ENCODE measurements around the gene CTIF.

CTIF gene

DNA sequence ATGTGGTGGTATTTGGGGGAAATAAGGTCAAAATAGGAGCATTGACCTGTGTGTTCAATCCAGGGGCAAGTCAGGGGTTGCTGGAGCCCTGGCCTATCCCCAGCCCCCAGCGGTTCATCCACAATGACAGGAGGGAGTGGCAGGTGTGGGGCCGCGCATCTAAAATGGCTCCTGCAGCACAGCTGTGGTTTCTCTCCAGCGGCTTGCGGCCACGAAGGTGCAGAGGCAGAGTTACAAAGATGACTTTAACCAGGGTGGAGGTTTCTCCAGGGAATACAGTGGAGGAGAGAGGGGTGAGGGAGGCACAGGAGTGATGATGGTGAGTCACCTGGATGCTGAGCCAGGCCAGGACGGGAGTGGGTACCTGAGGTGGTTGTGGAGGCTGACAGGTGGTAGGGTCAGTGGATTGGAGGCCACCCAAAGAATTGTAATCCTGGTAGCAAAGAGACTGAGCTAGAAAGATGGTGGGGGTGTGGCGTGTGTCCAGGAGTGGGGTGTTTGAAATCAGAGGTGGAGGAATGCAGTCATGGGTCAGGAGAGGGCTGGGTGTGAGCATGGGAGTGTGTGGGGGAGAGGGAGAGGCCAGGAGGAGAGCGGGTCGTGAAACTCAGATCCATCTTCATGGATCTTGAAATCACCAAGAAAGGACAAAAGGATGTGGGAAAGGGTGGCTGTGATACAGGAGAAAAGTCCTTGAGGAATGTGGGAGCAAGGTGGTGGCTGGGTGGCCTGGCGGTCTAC lies 83.2 kb downstream of the CTIF start:
- no peaks in the 10 kb centered on the region for H3K36me3 ChIP-seq (ENCODE audit: control insufficient read depth, insufficient read depth, low read length)
- H3K9me3 ChIP-seq (ENCODE audit: control insufficient read depth, insufficient read depth, low read length), result no peaks in the 10 kb centered on the region
- DNase-seq (ENCODE audit: low read depth, low spot score), result no peak
- no CpG with 5 or more reads among the region's 11 CpGs for WGBS (ENCODE audit: insufficient coverage, insufficient read length)
- no peaks in the 10 kb centered on the region for H3K27me3 ChIP-seq (ENCODE audit: control insufficient read depth, insufficient read depth, low read length)
- H3K4me1 ChIP-seq (ENCODE audit: control insufficient read depth, insufficient read depth, low read length), result peaks cover 2% of the 10 kb centered on the region; the same call in 1 of the 2 replicates
- no peak overlapping the region for H3K4me3 ChIP-seq (ENCODE audit: low read length)
- no peak overlapping the region for H3K27ac ChIP-seq (ENCODE audit: low read length)

DNA sequence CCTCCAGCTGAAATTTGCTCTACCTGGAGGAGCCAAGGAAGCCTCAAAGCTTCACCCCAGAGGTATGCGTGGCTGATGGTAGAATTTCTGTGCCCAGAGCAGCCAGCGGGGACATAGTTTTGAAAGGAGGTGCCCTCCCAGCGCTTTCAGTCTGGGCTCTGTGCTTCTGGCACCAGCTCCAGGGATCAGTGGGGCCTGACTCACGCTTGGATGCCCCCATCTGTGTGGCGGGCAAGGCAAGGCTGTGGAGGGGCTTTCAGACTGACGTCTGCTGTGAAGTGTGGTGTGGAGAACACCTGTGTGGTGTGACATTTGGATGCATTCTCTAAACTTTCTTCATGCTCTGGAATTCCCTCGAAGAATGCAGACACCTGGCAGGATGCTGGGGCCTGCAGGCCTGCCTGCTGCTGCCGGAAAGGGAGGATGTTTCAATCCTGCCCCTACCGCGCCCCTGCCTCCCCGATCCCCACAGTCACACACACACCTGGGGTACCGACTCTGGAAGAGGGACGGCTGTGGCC lies 84.1 kb downstream of the CTIF start:
- WGBS (ENCODE audit: insufficient coverage, insufficient read length), result no CpG with 5 or more reads among the region's 13 CpGs
- Histone ChIP-seq H3K9me3 (ENCODE audit: control insufficient read depth, insufficient read depth, low read length) (no peaks in the 10 kb centered on the region), H3K27me3 (ENCODE audit: control insufficient read depth, insufficient read depth, low read length) (no peaks in the 10 kb centered on the region), H3K4me1 (ENCODE audit: control insufficient read depth, insufficient read depth, low read length) (peaks cover 2% of the 10 kb centered on the region; the same call in 1 of the 2 replicates), H3K27ac (ENCODE audit: low read length) (no peak overlapping the region), H3K36me3 (ENCODE audit: control insufficient read depth, insufficient read depth, low read length) (no peaks in the 10 kb centered on the region), H3K4me3 (ENCODE audit: low read length) (no peak overlapping the region)
- DNase-seq (ENCODE audit: low read depth, low spot score), result no peak

DNA sequence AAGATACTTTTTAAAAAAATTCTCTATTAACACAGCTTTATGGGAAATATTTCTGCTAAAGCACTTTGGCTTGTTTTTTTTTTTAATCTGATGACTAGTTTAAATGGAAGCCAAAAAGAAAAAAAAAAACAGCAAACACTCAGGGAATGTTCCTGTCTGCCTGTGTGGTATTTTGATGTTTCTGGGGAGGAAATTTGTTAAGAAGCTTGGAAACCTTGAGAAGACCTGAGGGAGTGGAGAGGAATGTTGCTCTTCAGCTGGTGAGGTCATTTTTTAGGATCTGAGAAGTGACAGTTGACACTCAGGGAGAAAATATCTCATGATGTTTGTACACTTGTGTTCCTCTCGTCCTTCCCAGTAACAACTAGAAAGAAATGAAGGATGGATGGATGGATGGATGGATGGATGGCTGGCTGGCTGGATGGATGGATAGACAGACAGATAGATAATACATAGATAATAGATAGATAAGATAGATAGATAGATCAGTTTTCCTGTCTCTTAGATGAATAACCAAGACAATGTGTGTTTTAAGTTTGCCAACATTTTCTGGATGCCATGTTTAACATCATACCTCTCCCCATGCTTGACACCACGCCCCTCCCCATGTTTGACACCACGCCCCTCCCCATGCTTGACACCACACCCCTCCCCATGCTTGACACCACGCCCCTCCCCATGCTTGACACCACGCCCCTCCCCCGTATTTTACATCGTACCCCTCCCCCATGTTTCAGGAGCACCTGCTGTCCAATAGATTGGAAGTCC lies 84.8 kb downstream of the CTIF start:
- Histone ChIP-seq H3K36me3 (ENCODE audit: control insufficient read depth, insufficient read depth, low read length) (no peaks in the 10 kb centered on the region), H3K27me3 (ENCODE audit: control insufficient read depth, insufficient read depth, low read length) (no peaks in the 10 kb centered on the region), H3K4me3 (ENCODE audit: low read length) (no peak overlapping the region), H3K9me3 (ENCODE audit: control insufficient read depth, insufficient read depth, low read length) (no peaks in the 10 kb centered on the region), H3K27ac (ENCODE audit: low read length) (no peak overlapping the region), H3K4me1 (ENCODE audit: control insufficient read depth, insufficient read depth, low read length) (peaks cover 2% of the 10 kb centered on the region; the same call in 1 of the 2 replicates)
- WGBS (ENCODE audit: insufficient coverage, insufficient read length), result no CpG with 5 or more reads among the region's 7 CpGs
- DNase-seq (ENCODE audit: low read depth, low spot score), result no peak

DNA sequence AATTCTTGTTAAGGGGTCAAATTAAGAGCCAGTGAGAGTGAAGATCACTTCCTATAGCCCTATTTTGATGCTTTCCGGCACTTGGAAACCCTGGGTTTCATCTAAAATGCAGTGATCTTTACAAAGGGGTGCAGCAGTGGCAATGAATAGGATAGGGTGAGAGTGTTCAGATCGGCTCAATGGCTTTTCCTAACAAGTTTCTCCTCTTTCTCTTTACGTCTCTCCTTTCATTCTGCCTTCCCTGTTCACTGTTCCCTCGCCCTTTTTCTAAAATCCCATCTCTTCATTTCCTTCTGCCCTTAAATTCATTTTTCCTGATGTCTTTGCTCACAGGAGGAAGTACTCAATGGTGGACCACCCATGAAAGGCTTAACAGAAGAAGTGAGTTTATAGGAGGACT lies 86.0 kb downstream of the CTIF start:
- no peak overlapping the region for H3K4me3 ChIP-seq (ENCODE audit: low read length)
- no peak for DNase-seq (ENCODE audit: low read depth, low spot score)
- H3K9me3 ChIP-seq (ENCODE audit: control insufficient read depth, insufficient read depth, low read length), result no peaks in the 10 kb centered on the region
- H3K27ac ChIP-seq (ENCODE audit: low read length), result no peak overlapping the region
- H3K27me3 ChIP-seq (ENCODE audit: control insufficient read depth, insufficient read depth, low read length), result no peaks in the 10 kb centered on the region
- H3K4me1 ChIP-seq (ENCODE audit: control insufficient read depth, insufficient read depth, low read length), result peaks cover 2% of the 10 kb centered on the region; the same call in 1 of the 2 replicates
- 100% methylated on average over 1 of the region's 4 CpGs for WGBS (ENCODE audit: insufficient coverage, insufficient read length)
- no peaks in the 10 kb centered on the region for H3K36me3 ChIP-seq (ENCODE audit: control insufficient read depth, insufficient read depth, low read length)

DNA sequence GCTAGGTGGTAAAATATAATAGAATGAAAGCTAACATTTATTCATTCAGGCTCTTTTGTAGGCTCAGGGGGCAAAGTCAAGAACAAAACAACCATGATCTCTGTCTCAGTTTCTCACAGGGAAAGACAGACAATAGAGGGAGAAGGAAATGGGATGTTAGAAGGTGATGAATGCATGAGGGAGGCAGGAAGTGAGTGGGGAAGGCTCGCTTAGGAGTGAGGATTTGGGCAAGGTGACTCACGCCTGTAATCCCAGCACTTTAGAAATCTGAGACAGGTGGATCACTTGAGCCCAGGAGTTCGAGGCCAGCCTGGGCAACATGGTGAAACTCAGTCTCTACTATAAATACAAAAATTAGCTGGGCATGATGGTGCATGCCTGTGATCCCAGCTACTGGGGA lies 88.4 kb downstream of the CTIF start:
- no peak for DNase-seq (ENCODE audit: low read depth, low spot score)
- no peak overlapping the region for H3K4me3 ChIP-seq (ENCODE audit: low read length)
- no peaks in the 10 kb centered on the region for H3K27me3 ChIP-seq (ENCODE audit: control insufficient read depth, insufficient read depth, low read length)
- H3K27ac ChIP-seq (ENCODE audit: low read length), result no peak overlapping the region
- WGBS (ENCODE audit: insufficient coverage, insufficient read length), result no CpG with 5 or more reads among the region's 3 CpGs
- peaks cover 2% of the 10 kb centered on the region; the same call in 1 of the 2 replicates for H3K4me1 ChIP-seq (ENCODE audit: control insufficient read depth, insufficient read depth, low read length)
- no peaks in the 10 kb centered on the region for H3K9me3 ChIP-seq (ENCODE audit: control insufficient read depth, insufficient read depth, low read length)
- H3K36me3 ChIP-seq (ENCODE audit: control insufficient read depth, insufficient read depth, low read length), result no peaks in the 10 kb centered on the region

DNA sequence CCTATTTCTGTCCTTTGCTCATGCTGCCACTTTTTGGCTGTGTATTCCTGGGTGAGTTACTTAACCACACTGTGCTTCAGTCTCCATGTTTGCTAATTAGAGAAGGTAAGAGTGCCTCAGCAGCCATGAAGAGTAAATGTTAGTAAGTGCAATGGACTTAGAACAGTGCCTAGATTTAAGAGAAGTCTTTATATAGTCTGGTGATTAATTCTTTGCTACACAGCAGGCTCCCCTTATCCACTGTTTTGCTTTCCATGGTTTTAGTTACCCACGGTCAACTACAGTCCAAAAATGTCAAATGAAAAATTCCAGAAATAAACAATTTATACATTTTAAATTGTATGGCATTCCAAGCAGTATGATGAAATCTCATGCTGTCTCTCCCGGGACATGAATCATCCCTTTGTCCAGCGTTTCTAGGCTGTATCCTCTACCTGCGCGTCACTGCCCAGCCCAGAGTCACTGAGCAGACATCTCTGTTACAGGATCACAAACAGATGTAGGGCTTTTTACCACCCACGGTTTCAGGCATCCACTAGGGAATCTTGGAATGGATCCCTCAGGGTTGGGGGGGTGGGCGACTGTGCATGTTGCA lies 91.0 kb downstream of the CTIF start:
- H3K27ac ChIP-seq (ENCODE audit: low read length), result no peak overlapping the region
- no peaks in the 10 kb centered on the region for H3K27me3 ChIP-seq (ENCODE audit: control insufficient read depth, insufficient read depth, low read length)
- WGBS (ENCODE audit: insufficient coverage, insufficient read length), result no CpG with 5 or more reads among the region's 7 CpGs
- no peak for DNase-seq (ENCODE audit: low read depth, low spot score)
- H3K36me3 ChIP-seq (ENCODE audit: control insufficient read depth, insufficient read depth, low read length), result no peaks in the 10 kb centered on the region
- no peaks in the 10 kb centered on the region for H3K9me3 ChIP-seq (ENCODE audit: control insufficient read depth, insufficient read depth, low read length)
- H3K4me1 ChIP-seq (ENCODE audit: control insufficient read depth, insufficient read depth, low read length), result no peaks in the 10 kb centered on the region
- no peak overlapping the region for H3K4me3 ChIP-seq (ENCODE audit: low read length)

DNA sequence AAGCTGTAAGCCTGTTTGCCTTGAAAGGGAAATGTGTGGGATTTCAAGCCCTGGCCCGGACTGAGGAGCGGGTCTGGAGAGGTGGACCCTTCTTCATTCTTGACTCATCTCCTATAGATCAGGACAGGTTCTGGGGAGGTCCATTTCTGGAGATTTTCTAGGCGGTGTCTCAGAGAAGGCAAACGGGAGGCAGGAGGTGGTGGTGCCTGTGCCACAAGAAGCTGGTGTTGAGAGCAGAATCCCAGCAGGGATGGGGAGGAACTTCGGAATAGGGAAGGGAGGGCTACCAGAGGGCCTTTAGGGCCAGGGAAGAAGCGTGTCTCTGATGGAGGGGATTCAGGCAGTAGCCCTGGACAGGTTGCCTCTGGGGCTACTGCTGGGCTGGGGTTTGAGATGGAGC lies 93.0 kb downstream of the CTIF start:
- H3K4me3 ChIP-seq (ENCODE audit: low read length), result no peak overlapping the region
- no peak for DNase-seq (ENCODE audit: low read depth, low spot score)
- no peak overlapping the region for H3K27ac ChIP-seq (ENCODE audit: low read length)
- no peaks in the 10 kb centered on the region for H3K9me3 ChIP-seq (ENCODE audit: control insufficient read depth, insufficient read depth, low read length)
- H3K4me1 ChIP-seq (ENCODE audit: control insufficient read depth, insufficient read depth, low read length), result peaks cover 6% of the 10 kb centered on the region; the same call in 1 of the 2 replicates
- no peaks in the 10 kb centered on the region for H3K27me3 ChIP-seq (ENCODE audit: control insufficient read depth, insufficient read depth, low read length)
- no CpG with 5 or more reads among the region's 6 CpGs for WGBS (ENCODE audit: insufficient coverage, insufficient read length)
- H3K36me3 ChIP-seq (ENCODE audit: control insufficient read depth, insufficient read depth, low read length), result no peaks in the 10 kb centered on the region

DNA sequence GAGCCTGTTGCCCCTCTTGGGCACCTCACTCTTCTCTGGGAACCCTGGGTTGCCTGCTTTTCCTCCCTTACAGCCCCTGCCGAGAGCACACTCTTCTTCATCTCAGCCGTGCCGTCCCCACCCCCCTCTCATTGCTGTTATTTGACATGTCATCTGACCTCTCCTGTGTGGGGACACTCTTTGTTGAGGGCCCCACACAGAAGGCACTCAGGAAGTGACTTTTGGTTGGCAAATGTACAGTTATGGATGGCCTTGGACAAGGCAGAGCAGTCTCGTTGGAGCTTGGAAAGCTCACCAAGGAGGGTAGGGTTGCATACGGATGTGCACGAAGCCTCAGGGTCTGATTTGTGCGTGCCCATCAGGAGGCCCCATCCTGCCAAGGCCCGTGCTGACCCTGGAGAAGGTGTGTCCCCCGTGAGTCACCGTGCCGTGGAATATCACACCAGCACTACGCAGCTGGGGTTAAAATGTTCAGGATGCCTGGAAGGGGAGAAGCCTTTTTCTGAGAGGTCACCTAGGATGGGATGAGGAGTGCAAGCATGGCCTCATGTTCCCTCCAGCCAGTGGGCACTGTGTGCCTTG lies 93.9 kb downstream of the CTIF start:
- H3K4me1 ChIP-seq (ENCODE audit: control insufficient read depth, insufficient read depth, low read length), result peaks cover 6% of the 10 kb centered on the region; the same call in 1 of the 2 replicates
- no CpG with 5 or more reads among the region's 12 CpGs for WGBS (ENCODE audit: insufficient coverage, insufficient read length)
- no peaks in the 10 kb centered on the region for H3K9me3 ChIP-seq (ENCODE audit: control insufficient read depth, insufficient read depth, low read length)
- no peaks in the 10 kb centered on the region for H3K27me3 ChIP-seq (ENCODE audit: control insufficient read depth, insufficient read depth, low read length)
- no peak overlapping the region for H3K4me3 ChIP-seq (ENCODE audit: low read length)
- DNase-seq (ENCODE audit: low read depth, low spot score), result no peak
- no peaks in the 10 kb centered on the region for H3K36me3 ChIP-seq (ENCODE audit: control insufficient read depth, insufficient read depth, low read length)
- H3K27ac ChIP-seq (ENCODE audit: low read length), result no peak overlapping the region

DNA sequence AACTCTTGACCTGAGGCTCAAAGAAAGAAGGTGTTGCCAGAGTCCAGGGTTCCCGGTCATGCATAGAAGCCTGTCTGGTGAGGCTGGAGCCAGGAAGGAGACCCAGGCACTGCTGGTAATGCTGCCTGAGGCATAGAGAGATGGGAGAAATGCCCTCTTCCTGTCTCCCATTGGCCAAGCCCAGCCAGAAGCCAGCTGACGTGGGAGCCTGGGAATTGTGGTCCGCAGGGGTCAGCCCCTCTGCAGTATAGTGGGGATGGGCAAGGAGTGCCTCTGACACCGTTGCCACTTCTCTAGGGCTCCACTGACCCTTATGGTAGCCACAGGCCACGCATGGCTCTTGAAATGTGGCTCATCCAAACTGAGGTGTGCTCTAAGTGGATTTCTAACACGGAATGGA lies 95.7 kb downstream of the CTIF start:
- H3K27me3 ChIP-seq (ENCODE audit: control insufficient read depth, insufficient read depth, low read length), result no peaks in the 10 kb centered on the region
- no peaks in the 10 kb centered on the region for H3K9me3 ChIP-seq (ENCODE audit: control insufficient read depth, insufficient read depth, low read length)
- DNase-seq (ENCODE audit: low read depth, low spot score), result no peak
- H3K27ac ChIP-seq (ENCODE audit: low read length), result no peak overlapping the region
- no CpG with 5 or more reads among the region's 6 CpGs for whole genome bisulfite sequencing (ENCODE audit: insufficient coverage, insufficient read length)
- peaks cover 7% of the 10 kb centered on the region; the same call in 1 of the 2 replicates for H3K4me1 ChIP-seq (ENCODE audit: control insufficient read depth, insufficient read depth, low read length)
- H3K36me3 ChIP-seq (ENCODE audit: control insufficient read depth, insufficient read depth, low read length), result no peaks in the 10 kb centered on the region
- H3K4me3 ChIP-seq (ENCODE audit: low read length), result no peak overlapping the region

DNA sequence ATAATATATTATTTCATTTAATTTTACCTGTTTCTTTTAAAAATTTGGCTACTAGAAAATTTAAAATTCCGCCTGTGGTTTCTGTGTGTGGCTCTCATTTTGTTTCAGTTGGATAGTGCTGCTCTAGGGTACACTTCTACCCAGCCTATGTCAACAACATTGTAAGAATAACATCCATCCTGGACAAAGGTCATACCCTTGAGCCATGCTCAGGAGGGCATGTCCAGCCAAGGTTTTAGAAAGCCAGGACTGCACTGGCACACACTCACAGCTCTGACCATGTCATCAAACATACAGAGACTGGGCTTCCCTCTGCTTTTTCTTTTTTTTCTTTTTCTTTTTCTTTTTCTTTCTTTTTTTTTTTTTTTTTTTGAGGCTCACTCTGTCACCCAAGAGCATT lies 96.1 kb downstream of the CTIF start:
- H3K4me3 ChIP-seq (ENCODE audit: low read length), result no peak overlapping the region
- H3K9me3 ChIP-seq (ENCODE audit: control insufficient read depth, insufficient read depth, low read length), result no peaks in the 10 kb centered on the region
- no peaks in the 10 kb centered on the region for H3K27me3 ChIP-seq (ENCODE audit: control insufficient read depth, insufficient read depth, low read length)
- no peak for DNase-seq (ENCODE audit: low read depth, low spot score)
- H3K27ac ChIP-seq (ENCODE audit: low read length), result no peak overlapping the region
- no peaks in the 10 kb centered on the region for H3K36me3 ChIP-seq (ENCODE audit: control insufficient read depth, insufficient read depth, low read length)
- no CpG with 5 or more reads among the region's 1 CpG for WGBS (ENCODE audit: insufficient coverage, insufficient read length)
- H3K4me1 ChIP-seq (ENCODE audit: control insufficient read depth, insufficient read depth, low read length), result peaks cover 7% of the 10 kb centered on the region; the same call in 1 of the 2 replicates

All from iPS DF 6.9 (cell line).